C4-2B (cell line): ENCODE data around the gene BTBD2.

Experiments
- H3K27ac ChIP-seq: fragments of 450-650 bp; 2 replicates; pipeline ENCODE4 v1.5.1; 2017
- CTCF ChIP-seq: fragments of 450-650 bp; conservative IDR thresholded peaks from 2 replicates; pipeline ENCODE4 v1.5.1; 2017; ENCODE audit warnings: mild to moderate bottlenecking
- ZFX ChIP-seq: fragments of 450-650 bp; IDR thresholded peaks from 2 replicates; pipeline ENCODE4 v1.6.1; 2017

Gene BTBD2

GRCh38 chr19:2022289-2022688 is 6.8 kb upstream of the BTBD2 start:
- TF ChIP-seq ZFX = no peak
- TF ChIP-seq CTCF = no peak
- no peak overlapping the region for H3K27ac ChIP-seq

- H3K27ac ChIP-seq = no peak overlapping the region
- TF ChIP-seq ZFX (no peak), CTCF (no peak)
Observed at GRCh38 chr19:2021453-2022140, 6.1 kb upstream of the BTBD2 start.

GRCh38 chr19:2018752-2019151 is 3.2 kb upstream of the BTBD2 start:
- H3K27ac ChIP-seq = no peak overlapping the region
- no peak for TF ChIP-seq CTCF
- no peak for TF ChIP-seq ZFX

- TF ChIP-seq CTCF = no peak
- no peak for TF ChIP-seq ZFX
- H3K27ac ChIP-seq = peak overlapping the region; percentile 3; the same call in 1 of the 2 replicates
Observed at GRCh38 chr19:2016041-2016807, 710 bp upstream of the BTBD2 start.

- H3K27ac ChIP-seq = peak overlapping the region; percentile 76
- TF ChIP-seq ZFX (peak; percentile 38; the same call in 1 of the 2 replicates), CTCF (no peak)
Observed at GRCh38 chr19:2014731-2015607, 545 bp downstream of the BTBD2 start.

GRCh38 chr19:2014131-2014571 is 1.4 kb downstream of the BTBD2 start:
- TF ChIP-seq CTCF (no peak), ZFX (no peak)
- H3K27ac ChIP-seq = no peak overlapping the region; the same call in 1 of the 2 replicates

GRCh38 chr19:2013683-2013961 is 1.9 kb downstream of the BTBD2 start:
- no peak overlapping the region for H3K27ac ChIP-seq
- TF ChIP-seq ZFX (no peak), CTCF (no peak)
